HG02884 (cell line): ENCODE measurements around the gene TIMM23.

ENCODE experiments used
- ATAC-seq: cut with Tn5 transposase; IDR thresholded peaks from one replicate; pipeline ENCODE4 v1.9.1; 2021; ENCODE audit warnings: mild to moderate bottlenecking, moderate library complexity; ENCODE audit not compliant: unreplicated experiment

Gene TIMM23

DNA sequence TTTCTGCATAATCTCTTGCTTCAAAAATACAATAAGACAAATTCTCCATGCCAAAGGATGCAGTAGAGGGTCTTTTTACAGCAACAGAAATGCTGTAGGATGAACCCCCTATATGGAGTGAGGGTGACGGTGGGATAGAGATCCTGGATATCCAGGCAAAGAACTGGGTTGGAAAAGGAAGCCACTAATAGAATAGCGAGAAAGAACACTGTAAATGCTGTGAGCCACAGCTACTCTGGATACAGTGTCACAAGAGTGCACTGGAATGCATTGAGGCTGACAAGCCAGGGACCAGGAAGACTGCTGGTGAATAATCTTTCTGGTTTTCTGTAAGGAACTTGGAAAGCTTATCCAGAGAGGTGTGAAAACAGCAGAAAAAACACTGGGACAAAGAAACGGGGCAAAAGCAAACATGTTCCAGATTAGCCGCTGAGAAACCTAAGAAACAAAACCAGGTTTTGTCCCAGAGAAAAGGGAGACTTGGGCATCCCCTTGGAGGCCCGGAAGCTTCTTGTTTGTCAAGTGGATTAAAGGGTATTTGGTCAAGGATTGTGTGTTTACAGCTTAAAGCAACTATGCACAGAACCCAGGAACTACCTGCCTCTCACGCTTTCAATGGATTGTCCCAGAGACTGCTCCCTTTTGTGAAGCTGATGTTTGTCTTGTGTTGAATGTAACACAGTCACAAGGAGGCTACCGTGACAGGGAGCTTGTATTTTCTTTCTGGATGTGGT lies 79.9 kb downstream of the TIMM23 start:
- ATAC-seq = no peak

DNA sequence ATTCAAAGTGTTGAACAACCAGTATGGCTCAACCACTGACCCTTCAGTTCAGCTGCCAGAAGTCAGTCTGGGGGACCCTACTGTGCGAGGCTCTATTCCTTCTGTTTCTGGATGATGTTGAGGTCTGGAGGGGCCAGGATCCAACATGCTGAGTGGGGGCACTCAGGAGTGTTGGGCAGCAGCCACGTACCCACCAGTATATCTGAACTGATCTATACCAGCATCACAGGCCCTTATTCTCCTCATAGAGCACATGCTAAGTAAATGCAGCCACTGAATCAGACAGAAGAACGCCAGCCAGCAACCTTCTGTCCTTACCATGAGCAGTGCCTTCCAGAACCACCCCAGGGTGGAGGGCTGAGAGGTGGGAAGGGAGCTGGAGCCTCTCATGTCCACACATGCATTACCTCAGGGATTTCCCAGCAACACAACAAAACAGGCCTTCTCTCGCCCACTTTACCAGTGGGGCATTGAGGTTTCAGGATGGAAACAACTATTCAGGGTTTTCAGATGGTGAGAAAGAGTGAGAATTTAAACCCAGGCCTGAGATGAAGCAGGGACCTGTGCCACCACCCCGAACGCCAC lies 80.6 kb downstream of the TIMM23 start:
- no peak for ATAC-seq
